T-cell (primary cell): ENCODE results near the gene SLC5A9. TPM values are rescaled to one million over a fixed set of nuclear protein-coding genes. Genes with fewer than 3 reads are reported as not detected.

ENCODE experiments used
- ATAC-seq, 4 experiments: fragments of 200-7000 bp in 3 of 4; fragments of 150-1000 bp in 1 of 4; cut with Tn5 transposase; replicated peaks in 1 of 4; 1 replicate in 3 of 4; 2 replicates in 1 of 4; pipeline ENCODE4 v1.10.0; 2021; ENCODE audit warnings: moderate library complexity in 3 of 4, mild to moderate bottlenecking in 2 of 4, moderate number of reproducible peaks in 1 of 4
- CTCF ChIA-PET, 2 donors: fragments of 300-600 bp; sonication (Branson Sonifier 250); formaldehyde crosslinking; loops; one replicate each; lab custom pipeline; 2022; ENCODE audit warnings: antibody characterized with exemption in 2 of 2; lab: Charles Lee
- POLR2A ChIA-PET, 2 donors: fragments of 300-600 bp; sonication (Branson Sonifier 250); formaldehyde crosslinking; loops; one replicate each; lab custom pipeline; 2022; ENCODE audit warnings: antibody characterized with exemption in 2 of 2; lab: Charles Lee
- DNase-seq, 35 experiments: peaks; one replicate each; pipeline versions ENCODE4 v3.0.0 to v3.0.0-alpha.2; 2013 to 2023
- H3K27ac ChIP-seq: one replicate; pipeline ENCODE4 v1.5.1; 2013; ENCODE audit warnings: low read length
- H3K27me3 ChIP-seq, 2 experiments: replicated peaks in 1 of 2; 1 replicate in 1 of 2; 2 replicates in 1 of 2; pipeline versions ENCODE4 v1.6.1 to v1.7.0; 2013; ENCODE audit warnings: low read length in 1 of 2, mixed read lengths in 1 of 2; ENCODE audit not compliant: control insufficient read depth in 2 of 2, insufficient read depth in 2 of 2; ENCODE audit errors: extremely low read depth in 1 of 2
- H3K36me3 ChIP-seq, 2 donors: 1 replicate in 1 of 2; 2 replicates in 1 of 2; pipeline versions ENCODE4 v1.6.1 to v1.7.0; 2013; ENCODE audit warnings: low read length in 1 of 2; ENCODE audit not compliant: control insufficient read depth in 2 of 2, insufficient read depth in 1 of 2; ENCODE audit errors: extremely low read depth in 1 of 2
- H3K4me1 ChIP-seq, 2 experiments: 1 replicate in 1 of 2; 2 replicates in 1 of 2; pipeline versions ENCODE4 v1.6.1 to v1.7.0; 2013; ENCODE audit warnings: low read length in 2 of 2, mixed read lengths in 1 of 2; ENCODE audit not compliant: insufficient read depth in 2 of 2, control insufficient read depth in 1 of 2; ENCODE audit errors: extremely low read depth in 1 of 2
- H3K4me3 ChIP-seq, 2 donors: 1 replicate in 1 of 2; 2 replicates in 1 of 2; pipeline versions ENCODE4 v1.5.1 to v1.7.0; 2013; ENCODE audit warnings: mild to moderate bottlenecking in 2 of 2, low read length in 1 of 2, moderate library complexity in 1 of 2; ENCODE audit not compliant: control insufficient read depth in 1 of 2; ENCODE audit errors: extremely low read depth in 1 of 2
- H3K9me3 ChIP-seq: 2 replicates; pipeline ENCODE4 v1.7.0; 2013
- H3K27ac Mint-ChIP-seq, 2 donors: one replicate each; pipeline ENCODE4 v1.8.0; 2020 to 2021; ENCODE audit warnings: mild to moderate bottlenecking in 2 of 2, mixed read lengths in 2 of 2
- H3K27me3 Mint-ChIP-seq, 2 donors: one replicate each; pipeline ENCODE4 v1.8.0; 2021 to 2022; ENCODE audit warnings: mixed read lengths in 2 of 2
- H3K36me3 Mint-ChIP-seq: one replicate; pipeline ENCODE4 v1.8.0; 2021; ENCODE audit warnings: mixed read lengths
- H3K4me1 Mint-ChIP-seq, 3 donors: one replicate each; pipeline ENCODE4 v1.8.0; 2020 to 2022; ENCODE audit warnings: mixed read lengths in 3 of 3, mild to moderate bottlenecking in 1 of 3
- H3K4me3 Mint-ChIP-seq, 3 donors: one replicate each; pipeline ENCODE4 v1.8.0; 2020 to 2022; ENCODE audit warnings: mild to moderate bottlenecking in 3 of 3, mixed read lengths in 3 of 3, moderate library complexity in 3 of 3
- H3K9me3 Mint-ChIP-seq, 3 donors: one replicate each; pipeline ENCODE4 v1.8.0; 2020 to 2022; ENCODE audit warnings: mixed read lengths in 3 of 3
- WGBS: methylation state at CpG from one replicate; pipeline ENCODE4 v1.1.5; 2013; ENCODE audit warnings: missing lambda C conversion rate; ENCODE audit not compliant: insufficient coverage; 5-methylcytosine and 5-hydroxymethylcytosine counted together
- total RNA-seq, 35 experiments: library from RNA in 6 of 35; stranded (reverse) in 6 of 35; fragments of 120-200 nt in 1 of 35; gene quantifications; one replicate each; pipeline versions ENCODE4 v1.2.1 to v1.2.4 and lab custom pipeline; 2013 to 2026

The SLC5A9 gene
- total RNA-seq, 5 donors from 2014 or later (not counting 1 experiment from before 2014, with no cell fraction given) = not detected

GRCh38 chr1:48245106-48245505 lies 22.6 kb downstream of the SLC5A9 start:
- H3K27ac Mint-ChIP-seq = no peak overlapping the region
- no peak overlapping the region for H3K27ac ChIP-seq

GRCh38 chr1:48246727-48247126 lies 24.2 kb downstream of the SLC5A9 start:
- WGBS = 50% methylated on average over 1 of the region's 1 CpG
- no peak for ATAC-seq

More at GRCh38 chr1:48245106-48245505, 22.6 kb downstream of the SLC5A9 start:
- Histone ChIP-seq H3K27me3 (peaks cover 0 to 4% of the 10 kb centered on the region in 2 experiments), H3K4me3 (no peak overlapping the region), H3K36me3 (no peaks in the 10 kb centered on the region), H3K9me3 (no peaks in the 10 kb centered on the region), H3K4me1 (no peaks in the 10 kb centered on the region)
- no peak overlapping the region for H3K4me3 Mint-ChIP-seq
- no peak for ATAC-seq
- CTCF ChIA-PET = interaction anchor here in 1 of 2 donors (0.6 kb wide), 1 partner anchor 57 kb away, joined by 3 read pairs; no protein-coding TSS in a partner anchor
- no peaks in the 10 kb centered on the region for H3K9me3 Mint-ChIP-seq
- POLR2A ChIA-PET = no interaction called here
- WGBS = no CpG with 5 or more reads among the region's 2 CpGs
- peaks cover 0 to 4% (median 3%) of the 10 kb centered on the region in 3 donors for H3K4me1 Mint-ChIP-seq
- no peak for DNase-seq
- no peaks in the 10 kb centered on the region for H3K36me3 Mint-ChIP-seq
- H3K27me3 Mint-ChIP-seq = peaks cover 1 to 10% of the 10 kb centered on the region in 2 donors

GRCh38 chr1:48248356-48248755 lies 25.8 kb downstream of the SLC5A9 start:
- Mint-ChIP-seq H3K4me1 (peaks cover 0 to 4% (median 3%) of the 10 kb centered on the region in 3 donors), H3K36me3 (no peaks in the 10 kb centered on the region), H3K27ac (no peak overlapping the region), H3K27me3 (peaks cover 1 to 11% of the 10 kb centered on the region in 2 donors), H3K4me3 (no peak overlapping the region), H3K9me3 (no peaks in the 10 kb centered on the region)
- ATAC-seq (no peak), DNase-seq (peak in 1 of 35 experiments; percentile 11)
- no peaks in the 10 kb centered on the region for H3K9me3 ChIP-seq
- WGBS = 100% methylated on average over 1 of the region's 4 CpGs
- peaks cover 0 to 4% of the 10 kb centered on the region in 2 experiments for H3K27me3 ChIP-seq
- no peak overlapping the region for H3K4me3 ChIP-seq
- no peaks in the 10 kb centered on the region for H3K4me1 ChIP-seq
- ChIA-PET CTCF (no interaction called here), POLR2A (no interaction called here)
- H3K27ac ChIP-seq = no peak overlapping the region
- H3K36me3 ChIP-seq = no peaks in the 10 kb centered on the region

More at GRCh38 chr1:48246727-48247126, 24.2 kb downstream of the SLC5A9 start:
- Histone ChIP-seq H3K4me1 (no peaks in the 10 kb centered on the region), H3K4me3 (no peak overlapping the region), H3K9me3 (no peaks in the 10 kb centered on the region), H3K27ac (no peak overlapping the region), H3K27me3 (peaks cover 0 to 4% of the 10 kb centered on the region in 2 experiments), H3K36me3 (no peaks in the 10 kb centered on the region)
- ChIA-PET CTCF (no interaction called here), POLR2A (no interaction called here)
- Mint-ChIP-seq H3K36me3 (no peaks in the 10 kb centered on the region), H3K9me3 (no peaks in the 10 kb centered on the region), H3K27me3 (peaks cover 1 to 10% of the 10 kb centered on the region in 2 donors), H3K27ac (no peak overlapping the region), H3K4me3 (no peak overlapping the region), H3K4me1 (peaks cover 0 to 4% (median 3%) of the 10 kb centered on the region in 3 donors)
- DNase-seq = no peak

GRCh38 chr1:48249868-48250267 lies 27.4 kb downstream of the SLC5A9 start:
- no peaks in the 10 kb centered on the region for H3K4me1 ChIP-seq

DNA sequence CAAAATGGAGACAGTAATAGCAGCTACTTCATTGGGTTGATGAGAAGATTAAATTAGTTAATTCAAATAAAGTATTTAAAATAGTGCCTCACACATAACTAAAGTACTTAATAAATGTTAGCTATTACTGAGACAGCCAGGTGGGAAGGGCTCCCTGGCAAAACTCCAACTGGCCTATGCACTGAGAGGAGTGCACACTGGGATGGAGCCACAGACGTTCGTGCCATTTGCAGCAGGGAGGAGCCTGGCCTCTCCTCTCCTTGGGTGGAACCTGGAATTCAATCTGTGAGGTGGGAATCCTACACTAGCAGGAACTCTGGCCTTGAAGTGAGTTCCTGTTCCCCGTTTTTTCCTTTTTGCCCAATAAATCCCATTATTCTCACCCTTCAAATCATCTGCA lies 28.1 kb downstream of the SLC5A9 start:
- Mint-ChIP-seq H3K9me3 (no peaks in the 10 kb centered on the region), H3K4me3 (no peak overlapping the region), H3K27ac (no peak overlapping the region), H3K4me1 (no peaks in the 10 kb centered on the region), H3K27me3 (peaks cover 5 to 15% of the 10 kb centered on the region in 2 donors), H3K36me3 (no peaks in the 10 kb centered on the region)
- H3K36me3 ChIP-seq = no peaks in the 10 kb centered on the region
- no peak overlapping the region for H3K27ac ChIP-seq
- WGBS = 86% methylated on average over 3 of the region's 3 CpGs
- no peaks in the 10 kb centered on the region for H3K9me3 ChIP-seq
- ChIA-PET CTCF (no interaction called here), POLR2A (no interaction called here)
- ATAC-seq (no peak), DNase-seq (no peak)
- H3K4me3 ChIP-seq = no peak overlapping the region
- H3K4me1 ChIP-seq = no peaks in the 10 kb centered on the region
- H3K27me3 ChIP-seq = peaks cover 0 to 4% of the 10 kb centered on the region in 2 experiments

More at GRCh38 chr1:48249868-48250267, 27.4 kb downstream of the SLC5A9 start:
- no peak overlapping the region for H3K27ac Mint-ChIP-seq
- no peaks in the 10 kb centered on the region for H3K9me3 ChIP-seq
- H3K36me3 Mint-ChIP-seq = no peaks in the 10 kb centered on the region
- H3K27me3 Mint-ChIP-seq = peaks cover 1 to 14% of the 10 kb centered on the region in 2 donors
- peaks cover 0 to 4% of the 10 kb centered on the region in 2 experiments for H3K27me3 ChIP-seq
- no peak overlapping the region for H3K4me3 Mint-ChIP-seq
- ChIA-PET CTCF (no interaction called here), POLR2A (no interaction called here)
- WGBS = 57% methylated on average over 3 of the region's 3 CpGs
- H3K27ac ChIP-seq = no peak overlapping the region
- no peaks in the 10 kb centered on the region for H3K36me3 ChIP-seq
- ATAC-seq (no peak), DNase-seq (no peak)
- H3K9me3 Mint-ChIP-seq = no peaks in the 10 kb centered on the region
- peaks cover 0 to 4% (median 3%) of the 10 kb centered on the region in 3 donors for H3K4me1 Mint-ChIP-seq
- no peak overlapping the region for H3K4me3 ChIP-seq

GRCh38 chr1:48251323-48251722 lies 28.8 kb downstream of the SLC5A9 start:
- no peak overlapping the region for H3K27ac ChIP-seq
- Mint-ChIP-seq H3K36me3 (no peaks in the 10 kb centered on the region), H3K9me3 (no peaks in the 10 kb centered on the region), H3K27ac (no peak overlapping the region), H3K4me3 (no peak overlapping the region), H3K27me3 (peaks cover 5 to 22% of the 10 kb centered on the region in 2 donors), H3K4me1 (no peaks in the 10 kb centered on the region)
- DNase-seq (no peak), ATAC-seq (no peak)
- ChIA-PET CTCF (no interaction called here), POLR2A (no interaction called here)
- H3K4me1 ChIP-seq = no peaks in the 10 kb centered on the region
- no peaks in the 10 kb centered on the region for H3K36me3 ChIP-seq
- WGBS = 81% methylated on average over 2 of the region's 2 CpGs
- H3K9me3 ChIP-seq = no peaks in the 10 kb centered on the region
- H3K27me3 ChIP-seq = peaks cover 0 to 4% of the 10 kb centered on the region in 2 experiments
- no peak overlapping the region for H3K4me3 ChIP-seq
